Caco-2 (cell line): ENCODE data around the gene CCDC178. TPM values are rescaled to one million over a fixed set of nuclear protein-coding genes. Genes with fewer than 3 reads are reported as not detected.

Experiments used
- BruUV-seq: library from RNA; stranded (reverse); fragments of 400-500 nt; replicated peaks from 2 replicates; lab custom pipeline; 2021; lab: Mats Ljungman, UMichigan
- CTCF ChIA-PET: fragments of 300-600 bp; sonication (Branson Sonifier 250); formaldehyde crosslinking; loops from one replicate; lab custom pipeline; 2022; ENCODE audit warnings: antibody characterized with exemption; lab: Charles Lee
- POLR2A ChIA-PET: fragments of 300-600 bp; sonication (Branson Sonifier 250); formaldehyde crosslinking; loops from one replicate; lab custom pipeline; 2022; ENCODE audit warnings: antibody characterized with exemption; lab: Charles Lee
- DNase-seq, 2 experiments: peaks; one replicate each; pipeline versions ENCODE4 v3.0.0 to v3.0.0-alpha.2; 2020 to 2022
- H3K27me3 ChIP-seq: replicated peaks from 2 replicates; pipeline ENCODE4 v1.6.0; 2011; ENCODE audit warnings: low read length; ENCODE audit not compliant: control insufficient read depth, insufficient read depth
- H3K36me3 ChIP-seq: 2 replicates; pipeline ENCODE4 v1.5.1; 2011; ENCODE audit warnings: low read length; ENCODE audit not compliant: control insufficient read depth, insufficient read depth
- H3K4me1 ChIP-seq: fragments of 250-450 bp; sonication (Bioruptor Pico); 2 replicates; pipeline ENCODE4 v1.5.1; 2020; ENCODE audit warnings: mild to moderate bottlenecking
- H3K4me3 ChIP-seq: 2 replicates; pipeline ENCODE4 v1.5.1; 2011; ENCODE audit warnings: low read depth, mild to moderate bottlenecking, control low read depth, low read length
- H3K9me3 ChIP-seq: fragments of 250-450 bp; sonication (Bioruptor Pico); 2 replicates; pipeline ENCODE4 v1.5.1; 2020; ENCODE audit warnings: mild to moderate bottlenecking, moderate library complexity
- H3K27ac Mint-ChIP-seq: one replicate; pipeline ENCODE4 v1.8.0; 2022; ENCODE audit warnings: mixed read lengths; ENCODE audit not compliant: unreplicated experiment
- H3K27me3 Mint-ChIP-seq: one replicate; pipeline ENCODE4 v1.8.0; 2022; ENCODE audit warnings: mixed read lengths; ENCODE audit not compliant: insufficient read depth, unreplicated experiment
- H3K36me3 Mint-ChIP-seq: one replicate; pipeline ENCODE4 v1.8.0; 2022; ENCODE audit warnings: mild to moderate bottlenecking, mixed read lengths; ENCODE audit not compliant: insufficient read depth, unreplicated experiment
- H3K4me1 Mint-ChIP-seq: one replicate; pipeline ENCODE4 v1.8.0; 2022; ENCODE audit warnings: low read depth, mixed read lengths; ENCODE audit not compliant: unreplicated experiment
- H3K4me3 Mint-ChIP-seq: one replicate; pipeline ENCODE4 v1.8.0; 2022; ENCODE audit warnings: mild to moderate bottlenecking, moderate library complexity, mixed read lengths; ENCODE audit not compliant: unreplicated experiment
- H3K9me3 Mint-ChIP-seq: one replicate; pipeline ENCODE4 v1.8.0; 2022; ENCODE audit warnings: mixed read lengths; ENCODE audit not compliant: unreplicated experiment
- intact Hi-C: fragments of 100-400 bp; cut with micrococcal nuclease; formaldehyde crosslinking; loops from one replicate; pipeline ENCODE4 v1.10.0; 2022; ENCODE audit not compliant: unreplicated experiment
- total RNA-seq: library from RNA; stranded (reverse); gene quantifications from 2 replicates; pipeline ENCODE4 v1.2.3, GENCODE V29; 2022
- TF ChIP-seq, protein P1 (sequence below), 2 experiments: fragments of 200-600 bp in 1 of 2; IDR thresholded peaks; 1 replicate in 1 of 2; 2 replicates in 1 of 2; pipeline versions ENCODE4 v1.5.1 to v1.8.0; 2011 to 2022; ENCODE audit warnings: antibody characterized with exemption in 1 of 2, control low read depth in 1 of 2, inconsistent platforms in 1 of 2, low read depth in 1 of 2, low read length in 1 of 2, mild to moderate bottlenecking in 1 of 2, moderate library complexity in 1 of 2; ENCODE audit not compliant: insufficient read depth in 1 of 2, severe bottlenecking in 1 of 2, unreplicated experiment in 1 of 2

Gene CCDC178
- total RNA-seq, 1 experiment from 2014 or later: not detected

DNA sequence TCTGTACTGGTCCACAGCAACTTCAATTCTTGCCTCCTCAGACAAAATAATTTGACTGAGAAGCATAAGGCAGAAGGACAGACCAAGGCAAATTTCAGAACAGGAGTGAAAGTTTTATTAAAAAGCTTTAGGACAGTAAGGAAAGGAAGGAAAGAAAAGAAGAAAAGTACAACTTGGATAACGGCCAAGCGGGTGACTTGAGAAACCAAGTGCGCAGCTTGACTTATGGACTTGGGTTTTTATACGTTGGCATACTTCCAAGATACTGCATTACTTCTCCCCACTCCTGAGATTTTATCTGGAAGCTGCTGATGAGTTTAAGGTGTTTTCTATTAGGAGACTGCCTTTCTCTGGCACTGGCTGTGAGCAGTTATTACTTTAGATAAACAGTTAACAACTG, 64.7 kb downstream of the CCDC178 start:
- Histone ChIP-seq H3K36me3 (no peaks in the 10 kb centered on the region), H3K9me3 (no peaks in the 10 kb centered on the region), H3K4me3 (no peak overlapping the region), H3K27me3 (no peaks in the 10 kb centered on the region), H3K4me1 (no peaks in the 10 kb centered on the region)
- no peak for DNase-seq
- no TSS peak for BruUV-seq
- H3K4me1 Mint-ChIP-seq: no peaks in the 10 kb centered on the region
- H3K36me3 Mint-ChIP-seq: no peaks in the 10 kb centered on the region
- no peaks in the 10 kb centered on the region for H3K9me3 Mint-ChIP-seq
- POLR2A ChIA-PET: no interaction called here
- CTCF ChIA-PET: no interaction called here
- H3K27ac Mint-ChIP-seq: no peak overlapping the region
- intact Hi-C loops: no loop called here
- no peaks in the 10 kb centered on the region for H3K27me3 Mint-ChIP-seq
- TF ChIP-seq, protein P1, sequence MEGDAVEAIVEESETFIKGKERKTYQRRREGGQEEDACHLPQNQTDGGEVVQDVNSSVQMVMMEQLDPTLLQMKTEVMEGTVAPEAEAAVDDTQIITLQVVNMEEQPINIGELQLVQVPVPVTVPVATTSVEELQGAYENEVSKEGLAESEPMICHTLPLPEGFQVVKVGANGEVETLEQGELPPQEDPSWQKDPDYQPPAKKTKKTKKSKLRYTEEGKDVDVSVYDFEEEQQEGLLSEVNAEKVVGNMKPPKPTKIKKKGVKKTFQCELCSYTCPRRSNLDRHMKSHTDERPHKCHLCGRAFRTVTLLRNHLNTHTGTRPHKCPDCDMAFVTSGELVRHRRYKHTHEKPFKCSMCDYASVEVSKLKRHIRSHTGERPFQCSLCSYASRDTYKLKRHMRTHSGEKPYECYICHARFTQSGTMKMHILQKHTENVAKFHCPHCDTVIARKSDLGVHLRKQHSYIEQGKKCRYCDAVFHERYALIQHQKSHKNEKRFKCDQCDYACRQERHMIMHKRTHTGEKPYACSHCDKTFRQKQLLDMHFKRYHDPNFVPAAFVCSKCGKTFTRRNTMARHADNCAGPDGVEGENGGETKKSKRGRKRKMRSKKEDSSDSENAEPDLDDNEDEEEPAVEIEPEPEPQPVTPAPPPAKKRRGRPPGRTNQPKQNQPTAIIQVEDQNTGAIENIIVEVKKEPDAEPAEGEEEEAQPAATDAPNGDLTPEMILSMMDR (IDR thresholded peaks at IDR 0.05; ENCODE audit: insufficient read depth in 1 of 2, low read depth in 1 of 2, low read length in 1 of 2, severe bottlenecking in 1 of 2, unreplicated experiment in 1 of 2): no peak
- no peak overlapping the region for H3K4me3 Mint-ChIP-seq

GRCh38 chr18:33372442-33372841, 68.1 kb downstream of the CCDC178 start:
- no peak for DNase-seq
- CTCF ChIA-PET: no interaction called here

GRCh38 chr18:33369711-33370449, 70.6 kb downstream of the CCDC178 start:
- Histone ChIP-seq H3K4me1 (no peaks in the 10 kb centered on the region), H3K36me3 (no peaks in the 10 kb centered on the region), H3K27me3 (no peaks in the 10 kb centered on the region), H3K9me3 (no peaks in the 10 kb centered on the region), H3K4me3 (no peak overlapping the region)
- TF ChIP-seq, protein P1 (IDR thresholded peaks at IDR 0.05; ENCODE audit: insufficient read depth in 1 of 2, low read depth in 1 of 2, low read length in 1 of 2, severe bottlenecking in 1 of 2, unreplicated experiment in 1 of 2): no peak
- no peaks in the 10 kb centered on the region for H3K4me1 Mint-ChIP-seq
- ChIA-PET CTCF (no interaction called here), POLR2A (no interaction called here)
- no peaks in the 10 kb centered on the region for H3K36me3 Mint-ChIP-seq
- intact Hi-C loops: no loop called here
- no peak overlapping the region for H3K4me3 Mint-ChIP-seq
- BruUV-seq: no TSS peak
- H3K9me3 Mint-ChIP-seq: no peaks in the 10 kb centered on the region
- H3K27me3 Mint-ChIP-seq: no peaks in the 10 kb centered on the region
- DNase-seq: no peak
- H3K27ac Mint-ChIP-seq: no peak overlapping the region

More at GRCh38 chr18:33372442-33372841, 68.1 kb downstream of the CCDC178 start:
- Mint-ChIP-seq H3K4me1 (no peaks in the 10 kb centered on the region), H3K36me3 (no peaks in the 10 kb centered on the region), H3K27ac (no peak overlapping the region), H3K4me3 (no peak overlapping the region), H3K27me3 (no peaks in the 10 kb centered on the region), H3K9me3 (no peaks in the 10 kb centered on the region)
- POLR2A ChIA-PET: no interaction called here
- no peaks in the 10 kb centered on the region for H3K9me3 ChIP-seq
- no TSS peak for BruUV-seq
- no peaks in the 10 kb centered on the region for H3K27me3 ChIP-seq
- H3K36me3 ChIP-seq: no peaks in the 10 kb centered on the region
- no peak overlapping the region for H3K4me3 ChIP-seq
- intact Hi-C loops: no loop called here
- TF ChIP-seq, protein P1 (IDR thresholded peaks at IDR 0.05; ENCODE audit: insufficient read depth in 1 of 2, low read depth in 1 of 2, low read length in 1 of 2, severe bottlenecking in 1 of 2, unreplicated experiment in 1 of 2): no peak
- H3K4me1 ChIP-seq: no peaks in the 10 kb centered on the region
